ENCODE results near the gene FBXO42.
"Not testable (repeated sequence)": the region's sequence is repeated elsewhere in the genome, so short reads cannot be mapped to it uniquely, and the experiment has no call there.

FBXO42 gene

DNA sequence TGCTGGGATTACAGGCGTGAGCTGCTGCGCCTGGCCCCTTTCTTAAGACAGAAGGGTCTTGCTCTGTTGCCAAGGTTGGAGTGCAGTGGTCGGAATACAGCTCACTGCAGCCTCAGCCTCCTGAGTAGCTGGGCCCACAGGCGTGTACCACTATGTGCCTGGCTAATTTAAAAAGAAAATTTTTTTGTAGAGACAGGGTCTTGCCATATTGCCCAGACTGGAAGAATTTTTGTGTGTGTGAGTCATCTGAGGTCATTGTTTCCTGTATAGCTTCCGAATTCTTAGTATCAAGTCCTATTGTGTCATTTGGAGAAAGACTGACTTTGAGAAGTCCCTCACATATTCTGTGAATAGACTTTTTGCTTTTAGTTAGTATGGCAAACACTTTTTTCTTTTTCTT lies 19.4 kb upstream of the FBXO42 start:
- DNase-seq = peak; percentile 79

- no peak for DNase-seq
Observed at GRCh38 chr1:16369821-16370220, 17.5 kb upstream of the FBXO42 start.

DNA sequence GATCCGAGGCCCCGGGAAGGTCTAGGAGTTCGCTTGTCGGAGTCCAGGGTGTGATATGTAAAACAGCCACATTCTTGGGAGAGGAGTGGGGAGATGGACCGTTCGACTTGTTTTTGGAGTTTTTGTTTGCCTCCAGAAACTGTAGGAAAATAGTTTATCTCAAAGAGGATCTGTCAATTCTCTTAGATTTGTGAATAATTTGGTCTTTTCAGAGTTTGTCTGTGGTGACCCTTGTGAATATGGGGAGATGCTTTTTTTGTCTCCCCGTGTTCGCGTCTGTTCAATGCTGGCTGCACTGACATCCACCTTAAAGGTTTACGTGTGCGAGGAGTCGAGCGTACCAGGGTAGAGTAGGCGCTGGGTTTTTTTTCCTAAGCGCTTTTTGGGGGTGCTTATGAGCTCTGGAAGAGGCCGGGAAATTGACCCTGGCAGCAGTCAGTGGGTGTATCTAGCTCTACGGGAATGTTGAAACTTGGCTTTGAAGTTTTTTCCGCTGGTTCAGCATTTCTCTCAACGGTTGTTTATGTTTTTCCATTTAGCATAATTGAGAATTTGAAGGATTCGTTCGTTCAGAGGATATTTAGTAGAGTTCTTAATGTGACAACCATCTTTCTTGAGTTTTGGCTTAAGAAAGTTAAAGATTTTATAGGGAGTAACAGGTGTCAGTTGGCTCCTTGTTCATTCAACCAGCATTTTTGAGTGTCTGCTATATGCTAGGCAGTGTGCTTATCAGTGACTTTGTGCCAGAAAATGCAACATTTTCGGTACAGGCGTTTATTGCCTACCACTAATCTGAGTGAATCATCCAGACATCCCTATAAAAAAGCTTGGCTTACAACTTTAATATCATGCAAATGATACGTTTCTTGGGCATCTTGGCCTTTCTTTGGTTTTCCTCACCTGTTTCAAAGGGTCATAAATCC lies 15.9 kb upstream of the FBXO42 start:
- peak; percentile 56 for DNase-seq

DNA sequence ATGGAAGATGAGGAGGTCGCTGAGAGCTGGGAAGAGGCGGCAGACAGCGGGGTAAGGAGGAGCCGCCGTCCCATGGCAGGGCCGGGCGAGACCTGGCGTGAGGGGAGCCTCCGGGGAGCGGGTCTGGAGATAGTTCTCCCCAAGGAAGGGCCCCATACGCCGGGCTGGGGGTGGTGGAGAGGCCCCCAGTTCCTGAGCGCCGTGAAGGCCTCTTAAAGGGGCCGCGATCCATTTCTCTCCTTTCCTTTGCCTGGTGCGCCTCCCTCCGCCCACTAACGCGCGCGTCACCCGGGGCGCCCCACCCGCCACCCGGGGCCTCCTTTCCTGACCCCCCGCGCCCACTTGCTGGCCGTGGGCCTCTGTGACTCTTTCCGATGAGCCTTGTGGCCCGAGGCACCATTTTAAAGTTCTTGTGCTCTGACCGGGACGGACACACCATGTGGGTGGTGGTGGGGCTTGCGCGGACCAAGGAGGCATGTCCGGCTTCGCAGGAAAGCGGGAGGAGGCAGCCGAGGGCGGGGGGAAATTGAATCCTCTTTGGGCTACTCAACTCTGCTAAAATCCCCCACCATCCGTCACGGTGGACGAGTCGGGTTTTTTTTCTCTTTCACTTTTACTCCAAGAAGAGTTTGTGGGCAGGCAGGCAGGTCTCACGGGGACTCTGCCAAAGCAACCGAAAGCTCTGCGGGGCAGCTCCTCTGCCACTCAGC lies 15.1 kb upstream of the FBXO42 start:
- peak; percentile 81 for DNase-seq

DNA sequence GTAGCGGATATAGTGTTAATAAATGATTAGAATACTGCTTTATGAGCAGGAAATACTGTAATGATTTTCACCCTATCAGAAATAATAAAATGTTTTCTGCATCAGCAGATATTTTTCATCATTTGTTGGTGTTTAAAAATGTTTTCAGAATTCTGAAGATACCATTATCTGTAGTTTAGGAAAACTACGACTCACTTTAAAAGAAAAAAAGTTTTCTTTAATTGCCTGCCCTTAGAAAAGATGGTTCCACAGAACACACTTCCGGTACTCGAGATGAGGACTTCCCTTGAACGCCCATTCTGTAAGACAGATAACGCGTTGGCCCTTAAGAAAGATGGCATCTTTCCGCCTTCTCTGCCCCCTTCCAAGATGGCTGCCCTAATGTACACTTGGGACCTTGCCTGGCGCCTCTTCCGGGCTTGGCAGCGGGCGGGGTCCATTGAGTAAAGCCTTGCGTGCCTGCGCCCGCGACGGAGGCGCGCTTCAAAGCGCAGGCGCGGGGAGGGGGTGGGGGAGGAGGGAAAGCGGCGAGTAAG lies 14.5 kb upstream of the FBXO42 start, which contains the start of gene SZRD1:
Gene SZRD1, plus strand, starts transcription at position 521 of the 536 bp plus-strand sequence. CDS start 16 bp downstream, outside the sequence.
- DNase-seq = peak; percentile 100

GRCh38 chr1:16365146-16365498 lies 12.8 kb upstream of the FBXO42 start:
- DNase-seq = not testable (repeated sequence)

DNA sequence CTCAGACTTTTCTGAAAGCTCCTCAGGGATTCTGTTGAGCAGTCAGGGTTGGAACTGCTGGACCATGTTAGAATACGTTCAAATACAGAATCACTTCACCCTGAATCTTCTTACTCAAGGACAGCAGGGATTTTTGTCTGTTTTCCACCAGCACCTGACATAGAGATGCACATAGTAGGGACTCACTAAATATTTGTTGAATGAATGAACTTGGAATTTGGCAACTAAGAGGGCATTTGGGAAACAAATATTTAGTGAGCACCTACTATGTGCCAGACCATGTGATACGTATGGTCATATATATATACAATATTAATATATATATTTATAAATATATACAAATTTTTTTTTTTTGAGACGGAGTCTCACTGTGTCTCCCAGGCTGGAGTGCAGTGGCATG lies 4.6 kb upstream of the FBXO42 start:
- no peak for DNase-seq

- no peak for DNase-seq
Observed at GRCh38 chr1:16354619-16355018, 2.3 kb upstream of the FBXO42 start.

DNA sequence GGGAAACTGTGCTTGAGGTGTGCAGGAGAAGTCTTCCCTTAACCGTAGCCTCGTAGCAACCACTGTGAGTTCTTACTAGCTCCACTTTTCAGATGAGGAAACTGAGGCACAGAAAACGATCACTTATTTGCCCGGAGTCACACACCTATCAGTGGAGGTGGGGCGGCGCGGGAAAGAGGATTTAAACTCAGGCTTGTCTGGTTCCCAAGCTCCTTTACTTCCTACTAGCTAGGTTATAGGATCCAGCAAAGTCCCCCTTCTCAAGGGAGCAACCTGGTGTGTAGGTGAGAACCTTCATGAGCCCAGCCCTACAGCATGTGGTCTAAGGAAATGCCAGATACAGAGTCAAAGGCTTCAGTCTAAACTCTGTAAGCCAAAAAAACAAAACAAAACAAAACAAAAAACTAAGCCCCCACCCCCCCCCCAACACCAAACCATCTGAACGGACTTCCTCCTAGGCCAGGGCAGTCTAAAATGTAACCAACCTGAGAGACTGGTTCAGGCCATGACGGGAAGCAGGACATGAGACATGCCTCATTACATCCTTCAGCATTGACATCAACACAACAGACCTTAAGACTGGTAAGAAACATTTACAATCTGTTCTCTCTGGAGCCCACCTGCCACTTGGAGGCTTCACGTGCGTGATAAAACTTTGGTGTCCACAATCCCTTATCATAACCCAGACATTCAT lies 709 bp upstream of the FBXO42 start:
- no peak for DNase-seq

DNA sequence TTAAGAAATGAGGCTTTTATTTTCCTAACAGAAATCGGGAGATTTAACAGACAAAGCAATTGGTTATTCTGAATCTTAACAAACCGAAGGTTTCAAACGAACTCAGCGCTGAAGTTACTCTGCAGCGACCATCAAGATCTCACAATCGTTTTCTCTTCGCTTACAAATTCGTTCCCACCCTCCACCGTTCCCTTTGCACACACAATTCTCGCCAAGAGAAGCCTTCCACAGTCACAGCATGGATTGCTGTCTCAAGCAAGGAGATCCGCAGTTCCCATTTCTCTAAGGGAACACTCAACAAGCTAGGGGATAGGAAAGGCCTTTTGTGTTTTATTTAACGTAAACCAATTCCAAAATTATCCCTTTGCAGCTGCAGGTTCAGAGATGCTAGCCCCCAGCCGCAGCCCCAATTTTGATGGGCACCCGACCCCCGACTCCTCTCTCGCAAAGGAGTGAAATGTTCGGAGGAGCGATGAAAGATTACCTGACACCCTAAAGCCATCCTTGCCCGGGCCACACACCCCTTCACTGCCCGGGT lies 755 bp downstream of the FBXO42 start:
- DNase-seq = no peak

- no peak for DNase-seq
Observed at GRCh38 chr1:16349847-16350406, 2.4 kb downstream of the FBXO42 start.

- DNase-seq = peak; percentile 79
Observed at GRCh38 chr1:16348414-16349182, 3.7 kb downstream of the FBXO42 start.

DNA sequence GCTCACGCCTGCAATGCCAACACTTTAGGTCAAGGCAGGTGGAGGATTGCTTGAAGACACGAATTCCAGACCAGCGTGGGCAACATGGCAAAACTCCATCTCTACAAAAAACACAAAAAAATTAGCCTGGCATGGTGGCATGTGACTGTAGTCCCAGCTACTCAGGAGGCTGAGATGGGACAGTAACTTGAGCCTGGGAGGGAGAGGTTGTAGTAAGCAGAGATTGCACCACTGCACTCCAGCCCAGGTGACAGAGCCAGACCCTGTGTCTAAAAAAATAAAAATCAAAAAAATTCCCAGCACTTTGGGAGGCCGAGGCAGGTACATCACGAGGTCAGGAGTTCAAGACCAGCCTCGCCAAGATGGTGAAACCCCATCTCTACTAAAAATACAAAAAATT lies 9.0 kb downstream of the FBXO42 start:
- DNase-seq = not testable (repeated sequence)

- DNase-seq = no peak
Observed at GRCh38 chr1:16342331-16343062, 9.8 kb downstream of the FBXO42 start.

DNA sequence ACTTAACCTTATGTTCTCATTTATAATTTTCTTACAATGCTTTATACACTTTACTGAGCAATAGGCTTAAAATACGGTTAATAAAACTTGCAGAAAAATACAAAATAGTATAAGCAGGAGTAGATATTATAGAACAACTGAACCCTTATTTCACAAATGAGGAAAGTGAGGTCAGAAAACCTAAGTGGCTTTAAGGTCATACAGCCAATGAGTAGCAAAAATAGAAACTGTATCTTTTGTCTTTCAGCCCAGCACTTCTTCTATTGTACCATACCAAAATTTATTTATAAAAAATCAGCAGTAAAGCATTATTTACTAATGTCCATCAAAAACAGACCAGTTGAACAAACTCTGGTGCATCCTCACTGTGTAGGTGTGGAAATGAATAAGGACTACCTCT lies 11.6 kb downstream of the FBXO42 start:
- DNase-seq = no peak

- peak; percentile 31 for DNase-seq
Observed at GRCh38 chr1:16338961-16339360, 13.3 kb downstream of the FBXO42 start.

DNA sequence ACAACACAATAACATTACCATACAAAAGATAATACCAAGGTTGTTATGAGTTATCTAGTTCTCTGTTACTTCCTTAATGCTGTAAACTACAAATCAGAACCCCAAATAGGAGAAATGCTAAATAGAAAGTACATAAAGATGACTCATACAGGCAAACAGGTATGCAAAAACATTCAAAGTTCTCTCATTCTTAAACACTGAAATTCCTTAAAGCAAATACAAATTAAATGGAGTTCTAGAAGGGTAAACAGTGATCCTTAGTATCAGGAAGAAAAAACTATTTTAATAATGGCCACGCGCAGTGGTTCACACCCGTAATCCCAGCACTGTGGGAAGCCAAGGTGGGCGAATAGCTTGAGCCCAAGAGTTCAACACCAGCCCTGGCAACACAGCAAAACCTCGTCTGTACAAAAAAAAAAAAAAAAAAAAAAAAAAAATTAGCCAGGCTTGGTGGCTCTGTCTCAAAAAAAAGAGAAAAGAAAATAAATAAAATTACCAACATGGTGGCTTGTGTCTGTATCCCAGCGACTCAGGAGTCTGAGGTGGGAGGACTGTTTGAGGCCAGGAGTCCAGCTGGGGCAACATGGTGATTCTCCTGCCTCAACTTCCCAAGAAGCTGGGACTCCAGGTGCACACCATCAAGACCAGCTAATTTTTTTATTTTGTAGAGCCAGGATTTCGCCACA lies 17.5 kb downstream of the FBXO42 start:
- DNase-seq = no peak

DNA sequence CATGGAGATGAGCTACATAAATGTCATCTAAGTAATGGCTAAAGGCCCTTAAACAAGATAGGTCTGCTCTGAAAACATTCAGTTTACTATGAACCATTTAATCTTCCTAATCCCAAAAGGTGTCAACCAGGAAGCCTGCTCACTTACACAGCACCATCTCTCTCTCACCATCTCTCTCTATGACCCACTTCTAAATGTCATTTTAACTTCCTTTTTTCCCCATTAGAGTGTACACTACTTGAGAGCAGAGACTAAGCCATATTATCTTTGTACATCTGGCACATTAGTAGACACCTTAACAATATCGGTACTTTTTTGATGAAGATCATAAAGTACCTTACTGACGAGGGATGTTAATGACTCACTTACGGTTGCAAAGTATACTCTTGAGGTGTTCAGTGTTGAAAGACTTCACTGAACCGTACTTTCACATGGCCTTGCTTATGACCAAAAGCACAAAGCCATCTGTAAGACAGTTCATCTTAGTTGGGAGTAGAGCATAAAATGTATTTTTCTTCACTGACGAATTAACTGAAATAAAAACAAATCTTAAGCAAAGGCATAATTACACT lies 25.4 kb downstream of the FBXO42 start:
- no peak for DNase-seq

GRCh38 chr1:16324456-16324890 lies 27.8 kb downstream of the FBXO42 start:
- DNase-seq = peak; percentile 80
